Testis (tissue), 2 donors: ENCODE results near the gene CDH2.

Experiments
- POLR2A ChIP-seq: fragments of 450-650 bp; IDR thresholded peaks from one replicate; pipeline ENCODE4 v1.6.1; 2017; ENCODE audit warnings: antibody characterized with exemption, mild to moderate bottlenecking, moderate library complexity
- TF ChIP-seq, protein P1 (sequence below), 3 experiments: fragments of 450-650 bp in 2 of 3; fragments of 200-600 bp in 1 of 3; sonication (generic) in 1 of 3; IDR thresholded peaks; one replicate each; pipeline ENCODE4 v1.5.1; 2016 to 2019; ENCODE audit warnings: antibody characterized with exemption in 3 of 3, mild to moderate bottlenecking in 2 of 3, moderate library complexity in 1 of 3

DNA sequence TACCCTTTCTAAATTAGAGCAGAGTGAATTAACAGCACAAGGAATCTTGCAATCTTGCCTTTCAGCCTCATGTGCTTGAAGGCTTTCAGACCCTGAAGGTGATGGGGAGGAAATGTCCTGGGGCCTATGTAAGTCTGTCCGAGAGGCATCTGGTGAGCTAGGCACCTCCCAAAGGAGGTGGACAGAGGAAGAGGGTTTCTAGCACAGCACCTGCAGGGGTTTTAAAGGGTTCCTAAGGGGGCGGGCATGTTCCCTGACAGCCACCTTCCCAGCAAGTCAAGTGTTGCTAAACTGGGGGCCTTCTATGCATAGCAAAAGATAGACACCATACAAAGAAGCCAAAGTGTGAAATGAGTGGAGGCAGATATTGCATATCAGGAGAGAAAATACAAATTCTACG lies 88.5 kb downstream of the CDH2 start:
- TF ChIP-seq, protein P1, sequence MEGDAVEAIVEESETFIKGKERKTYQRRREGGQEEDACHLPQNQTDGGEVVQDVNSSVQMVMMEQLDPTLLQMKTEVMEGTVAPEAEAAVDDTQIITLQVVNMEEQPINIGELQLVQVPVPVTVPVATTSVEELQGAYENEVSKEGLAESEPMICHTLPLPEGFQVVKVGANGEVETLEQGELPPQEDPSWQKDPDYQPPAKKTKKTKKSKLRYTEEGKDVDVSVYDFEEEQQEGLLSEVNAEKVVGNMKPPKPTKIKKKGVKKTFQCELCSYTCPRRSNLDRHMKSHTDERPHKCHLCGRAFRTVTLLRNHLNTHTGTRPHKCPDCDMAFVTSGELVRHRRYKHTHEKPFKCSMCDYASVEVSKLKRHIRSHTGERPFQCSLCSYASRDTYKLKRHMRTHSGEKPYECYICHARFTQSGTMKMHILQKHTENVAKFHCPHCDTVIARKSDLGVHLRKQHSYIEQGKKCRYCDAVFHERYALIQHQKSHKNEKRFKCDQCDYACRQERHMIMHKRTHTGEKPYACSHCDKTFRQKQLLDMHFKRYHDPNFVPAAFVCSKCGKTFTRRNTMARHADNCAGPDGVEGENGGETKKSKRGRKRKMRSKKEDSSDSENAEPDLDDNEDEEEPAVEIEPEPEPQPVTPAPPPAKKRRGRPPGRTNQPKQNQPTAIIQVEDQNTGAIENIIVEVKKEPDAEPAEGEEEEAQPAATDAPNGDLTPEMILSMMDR (IDR thresholded peaks at IDR 0.05): no peak
- no peak for TF ChIP-seq POLR2A
